Brain pericyte (primary cell): ENCODE measurements around the gene CLDN6.

Experiments used
- DNase-seq: peaks from one replicate; pipeline ENCODE4 v3.0.0-alpha.2; 2012; ENCODE audit warnings: low read depth, low spot score

CLDN6 gene

GRCh38 chr16:3051494-3051893 is 33.5 kb upstream of the CLDN6 start:
- no peak for DNase-seq

GRCh38 chr16:3051009-3051408 is 33.0 kb upstream of the CLDN6 start:
- no peak for DNase-seq

- DNase-seq, result no peak
These were observed 32.5 kb upstream of the CLDN6 start for GRCh38 chr16:3050487-3050886.

GRCh38 chr16:3049921-3050481 is 32.0 kb upstream of the CLDN6 start:
- no peak for DNase-seq

- DNase-seq, result no peak
These were observed 29.4 kb upstream of the CLDN6 start for GRCh38 chr16:3047387-3047720.

GRCh38 chr16:3046641-3047386 is 28.8 kb upstream of the CLDN6 start:
- DNase-seq, result no peak

- DNase-seq, result no peak
These were observed 28.0 kb upstream of the CLDN6 start, which contains the start of gene MMP25 for GRCh38 chr16:3045758-3046640. Gene MMP25, plus strand, starts transcription at chr16:3046561. Its CDS starts 357 bp downstream, at chr16:3046918.

GRCh38 chr16:3044708-3045107 is 26.7 kb upstream of the CLDN6 start:
- DNase-seq, result no peak

GRCh38 chr16:3042376-3042775 is 24.4 kb upstream of the CLDN6 start:
- no peak for DNase-seq

GRCh38 chr16:3038896-3039295 is 20.9 kb upstream of the CLDN6 start:
- DNase-seq, result no peak

GRCh38 chr16:3038256-3038655 is 20.3 kb upstream of the CLDN6 start:
- DNase-seq, result no peak

GRCh38 chr16:3036726-3037315 is 18.8 kb upstream of the CLDN6 start, which contains the start of gene BICDL2:
Gene BICDL2, minus strand, starts transcription at chr16:3036944. Its CDS starts 1,448 bp downstream, at chr16:3035496.
- DNase-seq, result no peak

GRCh38 chr16:3035972-3036725 is 18.2 kb upstream of the CLDN6 start:
- no peak for DNase-seq

GRCh38 chr16:3035289-3035971 is 17.4 kb upstream of the CLDN6 start:
- no peak for DNase-seq

GRCh38 chr16:3032624-3033023 is 14.6 kb upstream of the CLDN6 start:
- DNase-seq, result no peak

GRCh38 chr16:3030222-3031212 is 12.5 kb upstream of the CLDN6 start:
- no peak for DNase-seq

GRCh38 chr16:3029491-3030221 is 11.7 kb upstream of the CLDN6 start:
- DNase-seq, result no peak

- no peak for DNase-seq
These were observed 10.8 kb upstream of the CLDN6 start for GRCh38 chr16:3028716-3029319.
